ENCODE results near the gene DICER1. TPM values are rescaled to one million over a fixed set of nuclear protein-coding genes. Genes with fewer than 3 reads are reported as not detected.

DICER1 gene
- total RNA-seq, 1 donor from 2014 or later: 134 TPM

GRCh38 chr14:95190346-95190840, 33.1 kb upstream of the DICER1 start:
- no peaks in the 10 kb centered on the region for H3K36me3 ChIP-seq
- no peak for TF ChIP-seq CTCF (IDR thresholded peaks at IDR 0.05)
- H3K27me3 ChIP-seq: no peaks in the 10 kb centered on the region
- no peaks in the 10 kb centered on the region for H3K9me3 ChIP-seq
- no peak overlapping the region for H3K4me3 ChIP-seq
- H3K27ac ChIP-seq: no peak overlapping the region
- intact Hi-C loops (cut with DNase I): no loop called here
- no peaks in the 10 kb centered on the region for H3K4me1 ChIP-seq
- DNase-seq (ENCODE audit: low spot score in 2 of 2): no peak

GRCh38 chr14:95189367-95190132, 32.2 kb upstream of the DICER1 start:
- DNase-seq (ENCODE audit: low spot score in 2 of 2): no peak
- H3K36me3 ChIP-seq: no peaks in the 10 kb centered on the region
- no peak for TF ChIP-seq CTCF (IDR thresholded peaks at IDR 0.05)
- no peaks in the 10 kb centered on the region for H3K27me3 ChIP-seq
- no peaks in the 10 kb centered on the region for H3K9me3 ChIP-seq
- no peak overlapping the region for H3K4me3 ChIP-seq
- H3K4me1 ChIP-seq: no peaks in the 10 kb centered on the region
- intact Hi-C loops (cut with DNase I): no loop called here
- no peak overlapping the region for H3K27ac ChIP-seq

- H3K4me1 ChIP-seq: no peaks in the 10 kb centered on the region
- no peaks in the 10 kb centered on the region for H3K9me3 ChIP-seq
- H3K27ac ChIP-seq: no peak overlapping the region
- no peaks in the 10 kb centered on the region for H3K36me3 ChIP-seq
- no peak for DNase-seq (ENCODE audit: low spot score in 2 of 2)
- intact Hi-C loops (cut with DNase I): no loop called here
- TF ChIP-seq CTCF (IDR thresholded peaks at IDR 0.05): no peak
- no peaks in the 10 kb centered on the region for H3K27me3 ChIP-seq
- H3K4me3 ChIP-seq: no peak overlapping the region
These were observed 31.1 kb upstream of the DICER1 start for GRCh38 chr14:95188380-95188779.

- H3K27ac ChIP-seq: peak overlapping the region; percentile 27 to 30
- no peak overlapping the region for H3K4me3 ChIP-seq
- TF ChIP-seq CTCF (IDR thresholded peaks at IDR 0.05): no peak
- no peaks in the 10 kb centered on the region for H3K27me3 ChIP-seq
- no peak for DNase-seq (ENCODE audit: low spot score in 2 of 2)
- no peaks in the 10 kb centered on the region for H3K4me1 ChIP-seq
- no peaks in the 10 kb centered on the region for H3K36me3 ChIP-seq
- intact Hi-C loops (cut with DNase I): no loop called here
- H3K9me3 ChIP-seq: no peaks in the 10 kb centered on the region
These were observed 28.6 kb upstream of the DICER1 start for GRCh38 chr14:95185767-95186392.

- no peak overlapping the region for H3K4me3 ChIP-seq
- H3K4me1 ChIP-seq: no peaks in the 10 kb centered on the region
- intact Hi-C loops (cut with DNase I): no loop called here
- no peaks in the 10 kb centered on the region for H3K9me3 ChIP-seq
- no peaks in the 10 kb centered on the region for H3K36me3 ChIP-seq
- TF ChIP-seq CTCF (IDR thresholded peaks at IDR 0.05): no peak
- DNase-seq (ENCODE audit: low spot score in 2 of 2): peak; percentile 22 to 72
- peak overlapping the region; percentile 27 to 30 for H3K27ac ChIP-seq
- no peaks in the 10 kb centered on the region for H3K27me3 ChIP-seq
These were observed 27.9 kb upstream of the DICER1 start for GRCh38 chr14:95185033-95185766.

All from ascending aorta (tissue), 2 donors.